HG02884 (cell line): ENCODE data around the gene GOLT1A.

ENCODE experiments used
- ATAC-seq: cut with Tn5 transposase; IDR thresholded peaks from one replicate; pipeline ENCODE4 v1.9.1; 2021; ENCODE audit warnings: mild to moderate bottlenecking, moderate library complexity; ENCODE audit not compliant: unreplicated experiment

The GOLT1A gene

GRCh38 chr1:204221271-204221670 is 7.5 kb upstream of the GOLT1A start:
- no peak for ATAC-seq

DNA sequence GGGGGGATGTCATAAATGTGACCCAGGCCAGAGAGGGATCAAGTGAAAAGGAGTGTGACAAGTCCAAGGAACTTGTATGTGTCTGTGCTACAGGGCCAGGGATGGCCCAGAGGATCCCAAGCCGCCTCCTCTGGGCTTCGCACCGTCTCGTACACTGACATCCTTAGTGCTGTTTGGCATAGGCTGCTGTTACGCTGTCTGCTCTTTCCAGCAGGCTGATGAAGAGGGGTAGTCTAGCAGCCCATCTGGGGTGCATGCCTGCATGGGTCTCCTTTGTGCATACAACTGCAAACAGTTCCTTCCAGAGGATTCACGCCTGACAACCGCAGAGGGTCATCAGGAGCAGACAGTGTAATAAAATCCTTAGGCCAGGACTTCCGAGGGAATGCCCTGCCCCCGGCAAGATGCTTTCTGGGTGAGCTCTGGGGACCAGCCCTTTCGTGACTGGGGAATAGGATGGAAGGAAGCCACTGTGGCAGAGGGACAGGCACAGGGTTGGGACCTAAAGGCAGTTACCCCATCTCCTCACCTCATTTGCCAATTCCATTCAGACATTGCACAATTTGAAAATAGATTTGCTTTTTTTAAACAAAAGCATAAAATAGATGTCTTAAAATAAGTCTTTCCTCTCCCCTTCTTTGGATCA is 6.3 kb upstream of the GOLT1A start:
- no peak for ATAC-seq

- no peak for ATAC-seq
Measured at GRCh38 chr1:204218552-204218951, 4.8 kb upstream of the GOLT1A start.

- no peak for ATAC-seq
Measured at GRCh38 chr1:204217648-204218000, 3.8 kb upstream of the GOLT1A start.

DNA sequence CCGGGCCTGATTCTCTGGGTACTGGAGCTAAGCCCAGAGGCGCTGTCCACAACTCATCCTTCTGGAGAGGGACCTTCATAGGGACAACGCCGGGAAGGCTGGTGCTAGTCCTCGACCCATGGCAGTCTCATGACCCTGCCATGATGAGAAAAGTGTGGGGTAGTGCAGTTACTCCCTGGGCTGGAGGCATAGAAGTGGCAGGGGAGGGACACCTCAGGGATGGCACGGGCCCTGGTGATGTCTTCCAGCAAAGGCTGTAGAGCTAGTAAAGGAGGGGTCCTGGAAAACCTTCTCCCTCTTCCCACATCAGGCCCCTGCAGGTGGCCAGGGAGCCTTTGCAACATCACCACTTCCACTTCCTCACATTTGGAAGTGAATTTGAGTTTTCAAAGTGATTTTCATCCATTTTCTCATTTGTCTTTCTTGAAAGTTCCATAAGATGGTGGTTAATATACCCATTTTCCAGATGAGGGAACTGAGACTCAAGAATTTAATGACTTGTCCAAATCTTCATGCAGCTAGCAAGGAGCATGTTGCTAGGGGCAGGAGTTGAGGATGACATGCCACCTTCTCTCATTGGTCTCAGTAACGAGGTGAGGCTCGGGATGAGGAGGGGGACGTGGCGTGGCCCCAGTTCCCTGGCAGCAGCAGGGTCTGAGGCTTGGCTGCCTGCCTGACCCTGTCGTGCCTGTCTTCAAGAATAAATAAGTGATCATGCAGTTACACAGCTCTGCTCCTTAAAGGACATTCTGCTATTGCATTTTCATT is 3.3 kb upstream of the GOLT1A start:
- no peak for ATAC-seq

DNA sequence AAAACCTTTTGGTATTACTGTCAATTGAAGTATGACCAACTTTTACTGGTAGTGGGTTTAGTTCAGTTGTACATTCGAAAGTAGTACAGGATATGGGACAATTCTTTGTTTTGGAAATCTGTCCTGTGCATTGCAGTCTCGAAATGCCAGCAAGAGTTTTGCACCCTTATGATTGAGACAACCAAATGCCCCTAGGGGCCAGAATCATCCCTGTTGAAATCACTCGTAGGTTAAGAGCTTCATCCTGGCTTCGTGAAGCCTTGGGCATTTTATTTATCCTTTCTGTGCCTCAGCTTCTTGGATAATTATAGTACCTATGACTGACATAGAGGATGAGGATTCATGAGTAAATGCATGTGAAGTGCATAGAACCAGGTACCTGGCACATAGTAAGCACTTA is 2.4 kb upstream of the GOLT1A start:
- no peak for ATAC-seq

GRCh38 chr1:204212715-204213114 is 1.1 kb downstream of the GOLT1A start:
- ATAC-seq: no peak

DNA sequence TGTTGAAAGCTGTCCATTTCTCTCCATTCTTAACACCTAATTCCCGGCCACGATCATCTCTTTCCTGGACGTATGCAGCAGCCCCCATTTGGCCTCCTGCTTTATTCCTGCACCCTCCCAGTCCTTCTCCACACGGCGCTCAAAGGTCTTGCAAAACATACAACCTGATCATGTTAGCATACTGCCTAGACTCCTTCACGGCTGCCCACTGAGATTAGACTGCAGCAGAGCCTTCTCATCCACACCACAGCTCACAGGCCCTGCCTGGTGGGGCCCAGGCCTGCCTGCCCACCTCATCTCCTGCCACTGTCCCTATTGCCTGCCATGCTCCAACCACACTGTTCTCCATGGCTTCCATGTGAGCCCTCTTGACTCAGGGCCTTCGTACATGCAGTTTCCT is 2.7 kb downstream of the GOLT1A start:
- ATAC-seq: no peak

DNA sequence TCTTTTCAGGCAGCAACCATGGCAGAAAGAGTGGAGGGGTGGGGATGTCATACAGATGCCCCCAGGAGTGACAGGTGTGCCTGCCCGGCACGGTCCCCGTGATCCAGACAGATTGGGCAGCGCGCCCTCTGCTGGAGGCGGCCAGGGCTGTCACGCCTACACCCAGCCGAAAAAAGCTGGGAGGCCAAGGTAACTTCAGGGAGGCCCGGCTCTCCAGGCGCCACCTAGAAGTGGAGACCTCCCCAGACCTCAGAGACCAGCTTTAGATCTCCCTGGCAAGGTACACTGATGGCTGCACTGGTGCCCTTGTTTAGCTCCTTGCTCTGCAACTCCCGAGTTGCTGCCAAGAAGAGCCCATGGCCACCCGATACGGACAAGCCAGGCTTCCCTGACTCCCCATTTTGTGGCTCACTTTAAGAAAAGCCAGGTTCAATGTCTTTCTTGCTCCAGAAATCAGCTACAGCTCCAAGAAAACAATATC is 6.6 kb downstream of the GOLT1A start:
- peak; percentile 57 for ATAC-seq

- ATAC-seq: no peak
Measured at GRCh38 chr1:204206121-204206520, 7.7 kb downstream of the GOLT1A start.

DNA sequence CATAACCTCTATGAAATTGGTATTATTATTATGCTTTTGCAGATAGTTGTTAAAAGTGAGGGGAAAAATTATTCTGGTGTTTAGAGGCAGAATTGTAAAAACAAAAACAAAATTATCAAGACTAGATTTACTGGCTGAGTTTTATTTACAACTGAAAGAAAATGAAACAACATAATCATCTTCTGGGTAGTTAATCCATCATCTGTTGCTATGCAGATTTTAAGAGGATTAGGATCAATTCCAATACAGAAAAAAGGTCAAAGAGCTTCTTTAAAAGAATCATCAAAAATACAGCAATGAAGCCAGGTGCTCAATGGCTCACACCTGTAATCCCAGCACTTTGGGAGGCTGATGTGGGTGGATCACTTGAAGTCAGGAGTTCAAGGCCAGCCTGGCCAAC is 8.3 kb downstream of the GOLT1A start:
- ATAC-seq: no peak

DNA sequence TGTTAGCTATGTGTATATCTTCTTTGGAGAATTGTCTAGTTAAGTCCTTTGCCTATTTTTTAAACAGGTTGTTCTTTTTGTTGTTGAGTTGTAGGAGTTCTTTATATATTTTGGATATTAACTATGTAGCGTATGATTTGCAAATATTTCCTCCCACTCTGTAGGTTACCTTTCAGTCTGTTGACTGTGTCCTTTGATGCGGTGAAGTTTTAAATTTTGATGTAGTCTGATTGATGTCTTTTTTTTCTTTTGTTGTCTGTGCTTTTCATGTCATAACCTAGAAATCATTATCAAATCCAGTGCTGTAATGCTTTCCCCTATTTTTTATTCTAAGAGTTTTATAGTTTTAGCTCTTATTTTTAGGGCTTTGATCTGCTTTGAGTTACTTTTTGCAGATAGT is 8.8 kb downstream of the GOLT1A start:
- no peak for ATAC-seq

DNA sequence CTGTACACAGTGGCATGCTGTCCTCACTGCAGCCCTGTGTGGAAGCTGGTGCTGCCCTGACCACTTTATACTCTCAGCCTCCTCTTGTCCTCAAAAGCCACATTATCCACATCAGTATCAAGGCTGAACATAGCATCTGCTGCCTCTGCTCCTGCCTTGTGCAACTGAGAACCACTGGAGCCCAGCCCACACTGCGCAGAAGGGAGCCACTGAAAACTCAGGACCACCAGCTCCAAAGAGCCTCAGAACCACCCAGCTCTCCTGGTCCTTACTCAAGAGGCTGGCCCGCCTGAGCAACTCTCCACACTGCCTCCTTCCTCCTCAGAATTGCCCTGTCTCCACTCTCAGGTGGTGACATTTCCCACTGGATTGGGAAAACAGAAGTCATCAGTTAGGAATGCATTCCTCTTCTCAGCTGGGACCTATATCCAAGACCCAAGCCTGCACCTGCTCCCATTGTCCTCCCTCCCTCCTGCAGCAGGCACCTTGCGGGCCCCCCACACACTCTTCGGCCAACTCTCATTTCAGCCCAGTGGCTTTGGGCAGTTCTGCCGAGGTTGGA is 10.5 kb downstream of the GOLT1A start:
- no peak for ATAC-seq

DNA sequence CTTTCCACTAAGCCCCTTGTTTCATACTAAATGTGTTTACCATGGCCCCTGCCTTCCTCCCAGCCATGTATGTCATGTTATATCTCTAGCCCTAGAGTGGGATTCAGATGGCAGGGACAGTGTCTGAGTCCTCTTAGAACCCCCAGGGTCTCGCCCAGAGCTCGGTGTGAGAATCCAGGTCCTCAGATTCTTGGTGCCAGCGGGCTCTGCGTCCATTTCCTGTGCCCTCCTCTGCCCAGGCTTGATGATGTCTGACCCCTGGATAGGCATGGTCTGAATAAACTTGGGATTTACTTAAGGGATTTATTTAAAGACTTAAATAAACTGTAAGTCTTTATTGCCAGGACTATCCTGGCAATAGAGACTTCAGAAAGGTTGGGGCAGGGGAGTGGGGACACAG is 11.3 kb downstream of the GOLT1A start:
- ATAC-seq: no peak

- ATAC-seq: no peak
Measured at GRCh38 chr1:204201348-204202040, 12.3 kb downstream of the GOLT1A start.

DNA sequence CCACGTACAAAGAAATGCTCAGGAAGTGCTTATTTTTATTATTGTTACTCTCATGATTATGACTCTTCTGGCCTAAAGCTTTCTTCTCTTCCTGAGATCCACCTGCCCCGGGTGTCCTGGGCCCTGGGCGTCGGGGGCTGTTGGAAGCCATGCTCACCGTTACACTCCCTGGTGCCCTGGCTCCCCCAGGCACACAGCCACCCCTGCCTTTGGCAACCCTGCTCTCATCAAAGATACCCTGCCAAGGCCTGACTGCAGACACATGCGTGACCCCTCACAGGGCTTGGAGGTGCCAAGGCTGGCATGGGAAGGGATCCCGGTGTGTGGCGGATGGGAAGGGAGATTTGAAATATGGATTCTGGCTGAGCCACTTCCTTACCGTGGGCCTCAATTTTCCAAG is 14.2 kb downstream of the GOLT1A start:
- no peak for ATAC-seq

- no peak for ATAC-seq
Measured at GRCh38 chr1:204198348-204199340, 15.1 kb downstream of the GOLT1A start.

GRCh38 chr1:204197068-204197467 is 16.7 kb downstream of the GOLT1A start:
- ATAC-seq: no peak

DNA sequence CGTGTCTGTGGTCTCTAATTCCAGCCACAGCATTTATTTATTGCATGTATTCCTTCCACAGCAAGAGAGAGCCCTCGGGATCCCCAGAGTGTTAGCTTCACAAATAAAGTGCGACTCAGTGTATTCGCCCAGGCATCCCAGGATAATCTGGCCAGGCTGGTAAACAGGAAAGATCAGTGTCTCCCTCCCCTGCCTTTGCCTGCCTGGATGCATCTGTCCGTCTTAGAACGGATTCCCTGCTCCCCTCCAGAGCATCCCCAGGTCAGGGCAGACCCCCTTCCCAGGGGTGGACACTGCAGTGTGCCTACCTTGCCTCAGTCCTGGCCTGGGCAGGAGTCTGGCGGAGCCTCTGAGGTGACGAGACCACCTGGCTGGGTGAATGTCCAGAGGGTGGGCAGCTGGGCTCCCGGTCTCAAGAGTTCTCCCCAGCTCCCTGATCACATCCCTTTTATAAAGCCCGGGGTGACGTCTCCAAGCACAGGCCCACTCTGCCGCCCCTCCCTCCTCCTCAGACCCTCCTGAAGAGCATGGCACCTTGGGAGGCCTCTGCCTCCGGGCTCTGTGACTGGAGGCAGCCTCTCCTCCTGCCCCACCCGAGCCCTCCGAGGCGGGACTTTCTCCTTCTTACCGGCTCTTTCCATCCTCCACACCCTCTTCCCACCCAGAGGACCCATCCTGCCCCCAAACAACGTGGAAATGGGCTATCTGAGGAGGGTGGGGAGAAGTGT is 17.6 kb downstream of the GOLT1A start, which contains the start of gene KISS1:
KISS1 (minus strand) TSS at position 424 of the 728 bp plus-strand sequence. CDS start 3,615 bp downstream, outside the sequence.
- no peak for ATAC-seq

DNA sequence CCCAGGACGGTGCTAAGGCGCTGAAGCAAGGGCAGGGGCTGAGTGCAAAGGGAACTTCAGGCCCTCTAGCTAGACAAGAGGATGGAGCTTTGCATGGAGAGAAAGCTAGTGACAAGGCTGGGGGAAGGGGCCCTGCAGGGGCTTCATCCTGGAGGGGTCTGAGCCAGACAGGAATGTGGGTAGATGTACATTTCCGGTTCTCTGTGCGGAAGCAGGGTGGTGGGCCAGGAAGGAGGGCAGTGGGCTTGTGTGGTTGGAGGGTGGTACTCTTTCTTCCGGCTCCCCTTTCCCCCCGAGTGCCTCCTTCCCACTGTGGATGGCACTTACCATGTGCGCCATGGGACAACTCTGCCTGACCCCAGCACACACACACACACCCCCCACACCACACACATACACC is 19.0 kb downstream of the GOLT1A start:
- no peak for ATAC-seq
